T-cell (primary cell): ENCODE data around the gene NOSIP. TPM values are rescaled to one million over a fixed set of nuclear protein-coding genes. Genes with fewer than 3 reads are reported as not detected.
A peak's percentile ranks its signal among the peaks of the same experiment; 100 is the strongest.

Experiments used
- ATAC-seq, 4 experiments: fragments of 200-7000 bp in 3 of 4; fragments of 150-1000 bp in 1 of 4; cut with Tn5 transposase; replicated peaks in 1 of 4; 1 replicate in 3 of 4; 2 replicates in 1 of 4; pipeline ENCODE4 v1.10.0; 2021; ENCODE audit warnings: moderate library complexity in 3 of 4, mild to moderate bottlenecking in 2 of 4, moderate number of reproducible peaks in 1 of 4
- CTCF ChIA-PET, 2 donors: fragments of 300-600 bp; sonication (Branson Sonifier 250); formaldehyde crosslinking; loops; one replicate each; lab custom pipeline; 2022; ENCODE audit warnings: antibody characterized with exemption in 2 of 2; lab: Charles Lee
- POLR2A ChIA-PET, 2 donors: fragments of 300-600 bp; sonication (Branson Sonifier 250); formaldehyde crosslinking; loops; one replicate each; lab custom pipeline; 2022; ENCODE audit warnings: antibody characterized with exemption in 2 of 2; lab: Charles Lee
- DNase-seq, 35 experiments: peaks; one replicate each; pipeline versions ENCODE4 v3.0.0 to v3.0.0-alpha.2; 2013 to 2023
- H3K27ac ChIP-seq: one replicate; pipeline ENCODE4 v1.5.1; 2013; ENCODE audit warnings: low read length
- H3K27me3 ChIP-seq, 2 experiments: replicated peaks in 1 of 2; 1 replicate in 1 of 2; 2 replicates in 1 of 2; pipeline versions ENCODE4 v1.6.1 to v1.7.0; 2013; ENCODE audit warnings: low read length in 1 of 2, mixed read lengths in 1 of 2; ENCODE audit not compliant: control insufficient read depth in 2 of 2, insufficient read depth in 2 of 2; ENCODE audit errors: extremely low read depth in 1 of 2
- H3K36me3 ChIP-seq, 2 donors: 1 replicate in 1 of 2; 2 replicates in 1 of 2; pipeline versions ENCODE4 v1.6.1 to v1.7.0; 2013; ENCODE audit warnings: low read length in 1 of 2; ENCODE audit not compliant: control insufficient read depth in 2 of 2, insufficient read depth in 1 of 2; ENCODE audit errors: extremely low read depth in 1 of 2
- H3K4me1 ChIP-seq, 2 experiments: 1 replicate in 1 of 2; 2 replicates in 1 of 2; pipeline versions ENCODE4 v1.6.1 to v1.7.0; 2013; ENCODE audit warnings: low read length in 2 of 2, mixed read lengths in 1 of 2; ENCODE audit not compliant: insufficient read depth in 2 of 2, control insufficient read depth in 1 of 2; ENCODE audit errors: extremely low read depth in 1 of 2
- H3K4me3 ChIP-seq, 2 donors: 1 replicate in 1 of 2; 2 replicates in 1 of 2; pipeline versions ENCODE4 v1.5.1 to v1.7.0; 2013; ENCODE audit warnings: mild to moderate bottlenecking in 2 of 2, low read length in 1 of 2, moderate library complexity in 1 of 2; ENCODE audit not compliant: control insufficient read depth in 1 of 2; ENCODE audit errors: extremely low read depth in 1 of 2
- H3K9me3 ChIP-seq: 2 replicates; pipeline ENCODE4 v1.7.0; 2013
- H3K27ac Mint-ChIP-seq, 2 donors: one replicate each; pipeline ENCODE4 v1.8.0; 2020 to 2021; ENCODE audit warnings: mild to moderate bottlenecking in 2 of 2, mixed read lengths in 2 of 2
- H3K27me3 Mint-ChIP-seq, 2 donors: one replicate each; pipeline ENCODE4 v1.8.0; 2021 to 2022; ENCODE audit warnings: mixed read lengths in 2 of 2
- H3K36me3 Mint-ChIP-seq: one replicate; pipeline ENCODE4 v1.8.0; 2021; ENCODE audit warnings: mixed read lengths
- H3K4me1 Mint-ChIP-seq, 3 donors: one replicate each; pipeline ENCODE4 v1.8.0; 2020 to 2022; ENCODE audit warnings: mixed read lengths in 3 of 3, mild to moderate bottlenecking in 1 of 3
- H3K4me3 Mint-ChIP-seq, 3 donors: one replicate each; pipeline ENCODE4 v1.8.0; 2020 to 2022; ENCODE audit warnings: mild to moderate bottlenecking in 3 of 3, mixed read lengths in 3 of 3, moderate library complexity in 3 of 3
- H3K9me3 Mint-ChIP-seq, 3 donors: one replicate each; pipeline ENCODE4 v1.8.0; 2020 to 2022; ENCODE audit warnings: mixed read lengths in 3 of 3
- WGBS: methylation state at CpG from one replicate; pipeline ENCODE4 v1.1.5; 2013; ENCODE audit warnings: missing lambda C conversion rate; ENCODE audit not compliant: insufficient coverage; 5-methylcytosine and 5-hydroxymethylcytosine counted together
- total RNA-seq, 35 experiments: library from RNA in 6 of 35; stranded (reverse) in 6 of 35; fragments of 120-200 nt in 1 of 35; gene quantifications; one replicate each; pipeline versions ENCODE4 v1.2.1 to v1.2.4 and lab custom pipeline; 2013 to 2026

Gene NOSIP
- total RNA-seq, 5 donors from 2014 or later (not counting 1 experiment from before 2014, with no cell fraction given), result 152 to 297 (median 176) TPM

DNA sequence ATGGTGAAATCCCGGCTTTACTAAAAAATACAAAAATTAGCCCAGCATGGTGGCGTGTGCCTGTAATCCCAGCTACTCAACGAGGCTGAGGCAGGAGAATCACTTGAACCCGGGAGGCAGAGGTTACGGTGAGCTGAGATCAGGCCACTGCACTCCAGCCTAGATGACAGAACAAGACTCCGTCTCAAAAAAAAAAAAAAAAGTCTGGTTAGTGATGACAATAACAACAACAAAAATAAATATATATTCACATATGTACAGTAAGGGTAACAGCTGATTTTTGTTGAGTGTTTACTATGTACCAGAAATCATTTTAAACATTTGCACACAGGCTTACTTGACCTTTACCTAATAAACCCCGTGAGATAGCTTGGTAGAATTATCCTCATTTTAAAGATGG lies 36.6 kb upstream of the NOSIP start:
- 100% methylated on average over 2 of the region's 7 CpGs for WGBS
- Histone ChIP-seq H3K36me3 (peaks cover 54 to 71% of the 10 kb centered on the region in 2 donors), H3K4me1 (peaks cover 0 to 31% of the 10 kb centered on the region in 2 experiments), H3K9me3 (no peaks in the 10 kb centered on the region), H3K4me3 (no peak overlapping the region), H3K27ac (no peak overlapping the region), H3K27me3 (no peaks in the 10 kb centered on the region)
- no peaks in the 10 kb centered on the region for H3K9me3 Mint-ChIP-seq
- ATAC-seq, result no peak
- POLR2A ChIA-PET, result interaction anchor here in 1 of 2 donors (0.5 kb wide), 1 partner anchor 188 kb away, joined by 5 read pairs; no protein-coding TSS in a partner anchor
- peaks cover 46% of the 10 kb centered on the region for H3K36me3 Mint-ChIP-seq
- H3K27ac Mint-ChIP-seq, result no peak overlapping the region
- H3K27me3 Mint-ChIP-seq, result no peaks in the 10 kb centered on the region
- CTCF ChIA-PET, result interaction anchor here in 1 of 2 donors (0.6 to 1.2 kb wide), 3 partner anchors 8 to 63 kb away, joined by 3 to 6 read pairs (median 6); partner anchors contain the start of gene RRAS
- DNase-seq, result no peak
- no peak overlapping the region for H3K4me3 Mint-ChIP-seq
- H3K4me1 Mint-ChIP-seq, result peaks cover 16 to 17% (median 16%) of the 10 kb centered on the region in 3 donors

DNA sequence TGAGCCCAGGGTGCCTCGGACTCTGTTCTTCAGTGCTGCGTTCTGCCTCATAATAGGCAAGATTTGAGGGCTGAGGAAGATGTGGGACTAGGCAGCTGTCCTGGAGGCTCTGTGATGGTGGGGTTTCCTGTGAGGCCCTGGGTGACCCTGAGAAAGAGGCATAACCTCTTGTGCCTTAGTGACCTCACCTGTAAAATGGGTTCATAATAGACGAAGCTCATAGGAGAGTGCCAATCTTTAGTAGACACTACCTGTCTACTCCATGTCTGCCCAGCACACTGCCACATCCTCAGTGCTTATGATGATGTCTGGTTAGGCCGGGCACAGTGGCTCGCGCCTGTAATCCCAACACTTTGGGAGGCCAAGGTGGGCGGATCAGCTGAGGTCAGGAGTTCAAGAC lies 36.2 kb upstream of the NOSIP start:
- Mint-ChIP-seq H3K4me1 (peaks cover 16 to 17% (median 16%) of the 10 kb centered on the region in 3 donors), H3K27ac (no peak overlapping the region), H3K9me3 (no peaks in the 10 kb centered on the region), H3K27me3 (no peaks in the 10 kb centered on the region), H3K36me3 (peaks cover 43% of the 10 kb centered on the region), H3K4me3 (no peak overlapping the region)
- no peak overlapping the region for H3K27ac ChIP-seq
- H3K36me3 ChIP-seq, result peaks cover 52 to 67% of the 10 kb centered on the region in 2 donors
- DNase-seq (no peak), ATAC-seq (no peak)
- ChIA-PET CTCF (interaction anchor here in 1 of 2 donors (0.6 to 1.2 kb wide), 2 partner anchors 24 to 63 kb away, joined by 3 to 6 read pairs; partner anchors contain the start of gene RRAS), POLR2A (interaction anchor here in 1 of 2 donors (0.5 kb wide), 1 partner anchor 188 kb away, joined by 5 read pairs; no protein-coding TSS in a partner anchor)
- peaks cover 0 to 31% of the 10 kb centered on the region in 2 experiments for H3K4me1 ChIP-seq
- no peaks in the 10 kb centered on the region for H3K9me3 ChIP-seq
- no peak overlapping the region for H3K4me3 ChIP-seq
- 100% methylated on average over 7 of the region's 7 CpGs for WGBS
- H3K27me3 ChIP-seq, result no peaks in the 10 kb centered on the region

DNA sequence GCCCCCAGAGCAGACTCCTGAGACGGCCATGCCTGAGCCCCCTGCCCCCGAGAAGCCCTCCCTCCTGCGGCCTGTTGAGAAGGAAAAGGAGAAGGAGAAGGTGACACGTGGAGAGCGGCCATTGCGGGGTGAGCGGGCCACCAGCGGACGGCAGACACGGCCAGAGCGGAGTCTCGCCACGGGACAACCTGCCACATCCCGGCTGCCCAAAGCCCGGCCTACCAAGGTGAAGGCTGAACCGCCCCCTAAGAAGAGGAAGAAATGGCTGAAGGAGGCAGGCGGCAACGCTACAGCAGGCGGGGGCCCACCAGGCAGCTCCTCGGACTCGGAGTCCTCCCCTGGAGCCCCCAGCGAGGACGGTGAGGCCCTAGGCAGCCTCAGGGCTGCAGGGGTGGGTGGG lies 35.5 kb upstream of the NOSIP start:
- no peak overlapping the region for H3K4me3 ChIP-seq
- H3K9me3 ChIP-seq, result no peaks in the 10 kb centered on the region
- ChIA-PET POLR2A (no interaction called here), CTCF (no interaction called here)
- H3K4me3 Mint-ChIP-seq, result no peak overlapping the region
- no peak for DNase-seq
- peaks cover 0 to 31% of the 10 kb centered on the region in 2 experiments for H3K4me1 ChIP-seq
- peaks cover 43% of the 10 kb centered on the region for H3K36me3 Mint-ChIP-seq
- no peaks in the 10 kb centered on the region for H3K27me3 Mint-ChIP-seq
- H3K27me3 ChIP-seq, result no peaks in the 10 kb centered on the region
- H3K4me1 Mint-ChIP-seq, result peaks cover 16 to 17% (median 16%) of the 10 kb centered on the region in 3 donors
- H3K27ac Mint-ChIP-seq, result no peak overlapping the region
- ATAC-seq, result no peak
- WGBS, result 95% methylated on average over 10 of the region's 23 CpGs
- no peak overlapping the region for H3K27ac ChIP-seq
- H3K9me3 Mint-ChIP-seq, result no peaks in the 10 kb centered on the region
- H3K36me3 ChIP-seq, result peaks cover 52 to 66% of the 10 kb centered on the region in 2 donors

DNA sequence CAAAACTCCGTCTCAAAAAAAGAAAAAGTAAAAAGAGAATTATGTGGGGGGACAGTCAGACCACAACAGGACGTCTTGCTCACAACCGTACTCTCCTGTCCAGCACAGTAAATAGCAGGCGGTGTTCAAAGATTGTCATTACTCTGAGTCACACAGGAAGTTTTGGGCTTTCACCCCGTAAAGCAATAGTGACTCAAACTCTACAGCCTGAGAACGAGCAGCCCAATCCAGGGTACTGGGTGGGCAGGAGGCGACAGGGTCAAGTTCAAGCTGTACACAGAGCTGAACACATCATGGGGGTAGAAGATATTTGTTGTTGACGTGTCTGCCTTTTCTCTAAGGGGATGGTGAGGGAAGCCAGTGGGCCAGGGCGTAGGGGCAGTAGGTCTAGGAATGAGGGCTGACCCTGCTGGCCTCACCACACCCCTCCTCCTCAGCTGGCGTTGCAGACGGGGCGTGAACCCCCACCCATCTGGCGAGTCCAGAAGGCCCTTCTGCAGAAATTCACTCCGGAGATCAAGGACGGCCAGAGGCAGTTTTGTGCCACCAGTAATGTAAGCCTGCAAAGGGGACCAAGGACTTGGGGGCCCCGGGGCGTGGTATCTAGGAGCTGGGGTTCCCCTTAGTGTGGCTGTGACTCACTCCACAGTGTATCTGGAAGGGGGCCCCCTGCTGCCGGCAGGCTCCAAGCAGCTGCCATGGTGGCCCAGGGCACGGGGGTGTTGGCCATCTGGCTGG lies 33.9 kb upstream of the NOSIP start:
- POLR2A ChIA-PET, result no interaction called here
- Histone ChIP-seq H3K27me3 (no peaks in the 10 kb centered on the region), H3K4me3 (no peak overlapping the region), H3K36me3 (peaks cover 45 to 64% of the 10 kb centered on the region in 2 donors), H3K27ac (peak overlapping the region; percentile 1), H3K4me1 (peaks cover 0 to 26% of the 10 kb centered on the region in 2 experiments), H3K9me3 (no peaks in the 10 kb centered on the region)
- Mint-ChIP-seq H3K4me3 (peak overlapping the region in 1 of 3 donors; percentile 42), H3K36me3 (peaks cover 40% of the 10 kb centered on the region), H3K9me3 (no peaks in the 10 kb centered on the region), H3K27ac (peak overlapping the region; percentile 83 to 86), H3K4me1 (peaks cover 19 to 23% (median 19%) of the 10 kb centered on the region in 3 donors), H3K27me3 (no peaks in the 10 kb centered on the region)
- WGBS, result 62% methylated on average over 12 of the region's 19 CpGs
- ATAC-seq, result peak in 1 of 4 experiments; percentile 40
- CTCF ChIA-PET, result no interaction called here
- no peak for DNase-seq

DNA sequence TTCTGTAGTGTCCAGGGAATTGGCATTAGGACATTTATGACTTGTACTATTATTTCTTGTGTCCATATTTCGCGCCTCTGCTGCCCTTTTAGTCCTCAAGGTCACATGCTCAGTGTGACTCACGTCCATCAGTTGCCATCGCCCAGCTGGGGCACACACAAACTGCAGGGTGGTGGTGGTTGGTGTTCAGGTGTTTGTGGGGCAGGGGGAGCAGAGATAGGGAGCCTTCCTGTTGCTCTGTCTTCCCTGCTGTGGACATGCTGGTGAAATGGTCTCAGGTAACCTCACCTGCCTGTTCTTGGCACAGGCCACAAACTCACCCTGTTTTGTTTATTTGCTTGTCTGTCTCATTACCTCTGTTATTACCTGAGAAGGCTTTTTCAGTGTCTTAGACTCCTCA lies 33.0 kb upstream of the NOSIP start:
- H3K27me3 Mint-ChIP-seq, result no peaks in the 10 kb centered on the region
- no peak overlapping the region for H3K4me3 Mint-ChIP-seq
- Histone ChIP-seq H3K36me3 (peaks cover 50 to 72% of the 10 kb centered on the region in 2 donors), H3K9me3 (no peaks in the 10 kb centered on the region), H3K4me3 (no peak overlapping the region), H3K27me3 (no peaks in the 10 kb centered on the region), H3K27ac (no peak overlapping the region), H3K4me1 (peaks cover 0 to 28% of the 10 kb centered on the region in 2 experiments)
- ChIA-PET CTCF (no interaction called here), POLR2A (no interaction called here)
- no peak for DNase-seq
- H3K4me1 Mint-ChIP-seq, result peaks cover 19 to 20% (median 20%) of the 10 kb centered on the region in 3 donors
- peak overlapping the region in 1 of 2 donors; percentile 66 for H3K27ac Mint-ChIP-seq
- no peak for ATAC-seq
- 84% methylated on average over 4 of the region's 4 CpGs for WGBS
- no peaks in the 10 kb centered on the region for H3K9me3 Mint-ChIP-seq
- peaks cover 35% of the 10 kb centered on the region for H3K36me3 Mint-ChIP-seq

DNA sequence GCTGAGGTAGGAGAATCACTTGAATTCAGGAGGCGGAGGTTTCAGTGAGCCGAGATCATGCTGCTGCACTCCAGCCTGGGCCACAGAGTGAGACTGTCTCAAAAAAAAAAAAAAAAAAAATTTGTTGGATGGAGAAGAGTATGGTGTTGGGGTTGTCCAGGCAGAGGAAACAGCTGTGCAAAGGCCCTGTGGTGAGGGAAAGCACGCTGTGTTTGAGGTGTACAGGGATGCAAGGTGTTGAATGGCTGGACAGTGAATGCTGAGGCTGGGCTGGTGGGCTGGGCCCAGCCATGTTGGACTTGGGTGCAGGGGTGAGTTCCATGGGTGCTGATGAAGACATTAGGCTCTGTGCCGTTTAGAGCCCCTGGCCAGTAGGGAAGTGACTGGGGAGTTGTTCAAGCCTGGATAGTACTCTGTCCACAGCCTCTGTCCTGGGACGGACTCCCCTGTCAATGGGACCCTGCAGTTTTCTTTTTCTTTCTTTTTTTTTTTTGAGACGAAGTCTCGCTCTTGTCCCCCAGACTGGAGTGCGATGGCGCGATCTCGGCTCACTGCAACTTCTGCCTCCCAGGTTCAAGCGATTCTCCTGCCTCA lies 29.2 kb upstream of the NOSIP start:
- no peaks in the 10 kb centered on the region for H3K9me3 Mint-ChIP-seq
- POLR2A ChIA-PET, result no interaction called here

More for the DNA sequence above, 29.2 kb upstream of the NOSIP start:
- Mint-ChIP-seq H3K27ac (no peak overlapping the region), H3K36me3 (peaks cover 11% of the 10 kb centered on the region), H3K4me3 (no peak overlapping the region), H3K4me1 (peaks cover 24 to 29% (median 25%) of the 10 kb centered on the region in 3 donors), H3K27me3 (no peaks in the 10 kb centered on the region)
- peaks cover 18 to 54% of the 10 kb centered on the region in 2 donors for H3K36me3 ChIP-seq
- no peak overlapping the region for H3K27ac ChIP-seq
- no peaks in the 10 kb centered on the region for H3K27me3 ChIP-seq
- CTCF ChIA-PET, result no interaction called here
- no peaks in the 10 kb centered on the region for H3K9me3 ChIP-seq
- DNase-seq (no peak), ATAC-seq (no peak)
- WGBS, result 93% methylated on average over 3 of the region's 12 CpGs
- no peak overlapping the region for H3K4me3 ChIP-seq
- peaks cover 0 to 35% of the 10 kb centered on the region in 2 experiments for H3K4me1 ChIP-seq
